ENCODE results near the gene MSI2.

Gene MSI2

GRCh38 chr17:57586196-57586740 is 329.9 kb downstream of the MSI2 start:
- no peaks in the 10 kb centered on the region for H3K36me3 ChIP-seq (ENCODE audit: insufficient read depth, low read length)
- no peak for DNase-seq (ENCODE audit: low read depth, low spot score)
- no peaks in the 10 kb centered on the region for H3K9me3 ChIP-seq (ENCODE audit: low read depth, low read length)
- no peak for TF ChIP-seq EZH2 (IDR thresholded peaks at IDR 0.05)
- TF ChIP-seq POLR2AphosphoS5 (IDR thresholded peaks at IDR 0.05; ENCODE audit: borderline replicate concordance, low read depth, low read length) = no peak
- no peak for TF ChIP-seq FOXP2 (optimal IDR thresholded peaks at IDR 0.05; ENCODE audit: control extremely low read depth, extremely low read length, insufficient read depth)
- no peak overlapping the region for H3K9ac ChIP-seq (ENCODE audit: insufficient read length)
- no peak overlapping the region for H3K4me3 ChIP-seq
- H3K27ac ChIP-seq = no peak overlapping the region

GRCh38 chr17:57586742-57587141 is 330.4 kb downstream of the MSI2 start:
- DNase-seq (ENCODE audit: low read depth, low spot score) = no peak
- no peak overlapping the region for H3K9ac ChIP-seq (ENCODE audit: insufficient read length)
- no peak overlapping the region for H3K27ac ChIP-seq
- no peaks in the 10 kb centered on the region for H3K9me3 ChIP-seq (ENCODE audit: low read depth, low read length)
- no peak overlapping the region for H3K4me3 ChIP-seq
- TF ChIP-seq EZH2 (IDR thresholded peaks at IDR 0.05) = no peak
- H3K36me3 ChIP-seq (ENCODE audit: insufficient read depth, low read length) = no peaks in the 10 kb centered on the region

- no peak overlapping the region for H3K27ac ChIP-seq
- no peak for DNase-seq (ENCODE audit: low read depth, low spot score)
- no peaks in the 10 kb centered on the region for H3K9me3 ChIP-seq (ENCODE audit: low read depth, low read length)
- no peaks in the 10 kb centered on the region for H3K36me3 ChIP-seq (ENCODE audit: insufficient read depth, low read length)
- no peak overlapping the region for H3K4me3 ChIP-seq
- TF ChIP-seq EZH2 (IDR thresholded peaks at IDR 0.05) (no peak), POLR2AphosphoS5 (IDR thresholded peaks at IDR 0.05; ENCODE audit: borderline replicate concordance, low read depth, low read length) (no peak), FOXP2 (optimal IDR thresholded peaks at IDR 0.05; ENCODE audit: control extremely low read depth, extremely low read length, insufficient read depth) (no peak)
- H3K9ac ChIP-seq (ENCODE audit: insufficient read length) = no peak overlapping the region
Observed at GRCh38 chr17:57587193-57587969, 331.1 kb downstream of the MSI2 start.

GRCh38 chr17:57588086-57588485 is 331.8 kb downstream of the MSI2 start:
- no peaks in the 10 kb centered on the region for H3K36me3 ChIP-seq (ENCODE audit: insufficient read depth, low read length)
- no peak for DNase-seq (ENCODE audit: low read depth, low spot score)
- no peak overlapping the region for H3K27ac ChIP-seq
- TF ChIP-seq FOXP2 (optimal IDR thresholded peaks at IDR 0.05; ENCODE audit: control extremely low read depth, extremely low read length, insufficient read depth) (no peak), POLR2AphosphoS5 (IDR thresholded peaks at IDR 0.05; ENCODE audit: borderline replicate concordance, low read depth, low read length) (no peak), EZH2 (IDR thresholded peaks at IDR 0.05) (no peak)
- H3K4me3 ChIP-seq = no peak overlapping the region
- H3K9me3 ChIP-seq (ENCODE audit: low read depth, low read length) = no peaks in the 10 kb centered on the region
- no peak overlapping the region for H3K9ac ChIP-seq (ENCODE audit: insufficient read length)

- H3K9me3 ChIP-seq (ENCODE audit: low read depth, low read length) = no peaks in the 10 kb centered on the region
- TF ChIP-seq FOXP2 (optimal IDR thresholded peaks at IDR 0.05; ENCODE audit: control extremely low read depth, extremely low read length, insufficient read depth) (no peak), EZH2 (IDR thresholded peaks at IDR 0.05) (no peak), POLR2AphosphoS5 (IDR thresholded peaks at IDR 0.05; ENCODE audit: borderline replicate concordance, low read depth, low read length) (no peak)
- no peak overlapping the region for H3K4me3 ChIP-seq
- no peak for DNase-seq (ENCODE audit: low read depth, low spot score)
- no peak overlapping the region for H3K9ac ChIP-seq (ENCODE audit: insufficient read length)
- no peaks in the 10 kb centered on the region for H3K36me3 ChIP-seq (ENCODE audit: insufficient read depth, low read length)
- no peak overlapping the region for H3K27ac ChIP-seq
Observed at GRCh38 chr17:57589151-57590034, 333.1 kb downstream of the MSI2 start.

GRCh38 chr17:57593739-57594462 is 337.6 kb downstream of the MSI2 start:
- TF ChIP-seq POLR2AphosphoS5 (IDR thresholded peaks at IDR 0.05; ENCODE audit: borderline replicate concordance, low read depth, low read length) (no peak), EZH2 (IDR thresholded peaks at IDR 0.05) (no peak), FOXP2 (optimal IDR thresholded peaks at IDR 0.05; ENCODE audit: control extremely low read depth, extremely low read length, insufficient read depth) (no peak)
- Histone ChIP-seq H3K9ac (ENCODE audit: insufficient read length) (no peak overlapping the region), H3K9me3 (ENCODE audit: low read depth, low read length) (no peaks in the 10 kb centered on the region), H3K4me3 (no peak overlapping the region), H3K27ac (no peak overlapping the region), H3K36me3 (ENCODE audit: insufficient read depth, low read length) (no peaks in the 10 kb centered on the region)
- DNase-seq (ENCODE audit: low read depth, low spot score) = no peak

GRCh38 chr17:57594767-57595166 is 338.4 kb downstream of the MSI2 start:
- H3K36me3 ChIP-seq (ENCODE audit: insufficient read depth, low read length) = no peaks in the 10 kb centered on the region
- DNase-seq (ENCODE audit: low read depth, low spot score) = no peak
- no peak overlapping the region for H3K27ac ChIP-seq
- TF ChIP-seq FOXP2 (optimal IDR thresholded peaks at IDR 0.05; ENCODE audit: control extremely low read depth, extremely low read length, insufficient read depth) = no peak
- H3K9ac ChIP-seq (ENCODE audit: insufficient read length) = no peak overlapping the region
- H3K4me3 ChIP-seq = no peak overlapping the region
- H3K9me3 ChIP-seq (ENCODE audit: low read depth, low read length) = no peaks in the 10 kb centered on the region

GRCh38 chr17:57595426-57595825 is 339.1 kb downstream of the MSI2 start:
- H3K36me3 ChIP-seq (ENCODE audit: insufficient read depth, low read length) = no peaks in the 10 kb centered on the region
- H3K9me3 ChIP-seq (ENCODE audit: low read depth, low read length) = no peaks in the 10 kb centered on the region
- TF ChIP-seq FOXP2 (optimal IDR thresholded peaks at IDR 0.05; ENCODE audit: control extremely low read depth, extremely low read length, insufficient read depth) (no peak), EZH2 (IDR thresholded peaks at IDR 0.05) (no peak), POLR2AphosphoS5 (IDR thresholded peaks at IDR 0.05; ENCODE audit: borderline replicate concordance, low read depth, low read length) (no peak)
- H3K9ac ChIP-seq (ENCODE audit: insufficient read length) = no peak overlapping the region
- no peak overlapping the region for H3K4me3 ChIP-seq
- H3K27ac ChIP-seq = no peak overlapping the region
- no peak for DNase-seq (ENCODE audit: low read depth, low spot score)

All from SK-N-MC (cell line).